ENCODE data around the gene TFRC.
A peak's percentile ranks its signal among the peaks of the same experiment; 100 is the strongest.
"Not testable (repeated sequence)": the region's sequence is repeated elsewhere in the genome, so short reads cannot be mapped to it uniquely, and the experiment has no call there.

TFRC gene

GRCh38 chr3:196081834-196082618, at the start of gene TFRC:
TSS of gene TFRC (minus strand) at chr3:196082090. CDS start at chr3:196077099, 4,991 bp downstream.
- peak; percentile 99 for DNase-seq

GRCh38 chr3:196128172-196128843, 46.4 kb upstream of the TFRC start:
- DNase-seq = no peak

GRCh38 chr3:196127308-196128040, 45.6 kb upstream of the TFRC start:
- no peak for DNase-seq

- DNase-seq = no peak
These were observed 42.7 kb upstream of the TFRC start for GRCh38 chr3:196124608-196125007.

GRCh38 chr3:196122688-196123046, 40.8 kb upstream of the TFRC start:
- DNase-seq = no peak

GRCh38 chr3:196122021-196122687, 40.3 kb upstream of the TFRC start:
- no peak for DNase-seq

- DNase-seq = no peak
These were observed 39.2 kb upstream of the TFRC start for GRCh38 chr3:196121066-196121465.

GRCh38 chr3:196120291-196120951, 38.5 kb upstream of the TFRC start:
- DNase-seq = no peak

- DNase-seq = no peak
These were observed 35.9 kb upstream of the TFRC start for GRCh38 chr3:196117809-196118208.

- no peak for DNase-seq
These were observed 33.8 kb upstream of the TFRC start for GRCh38 chr3:196115678-196116083.

GRCh38 chr3:196111939-196112386, 30.1 kb upstream of the TFRC start:
- no peak for DNase-seq

GRCh38 chr3:196108075-196108743, 26.3 kb upstream of the TFRC start:
- DNase-seq = no peak

- DNase-seq = not testable (repeated sequence)
These were observed 22.8 kb upstream of the TFRC start for GRCh38 chr3:196104707-196105106.

GRCh38 chr3:196098365-196098980, 16.6 kb upstream of the TFRC start:
- DNase-seq = not testable (repeated sequence)

- no peak for DNase-seq
These were observed 15.7 kb upstream of the TFRC start for GRCh38 chr3:196097373-196098154.

- no peak for DNase-seq
These were observed 14.6 kb upstream of the TFRC start for GRCh38 chr3:196096382-196096953.

- DNase-seq = no peak
These were observed 11.6 kb upstream of the TFRC start for GRCh38 chr3:196093317-196094111.

GRCh38 chr3:196087906-196088305, 6.0 kb upstream of the TFRC start:
- DNase-seq = no peak

GRCh38 chr3:196082619-196082971, 705 bp upstream of the TFRC start:
- DNase-seq = no peak

Measured in activated CD8-positive, alpha-beta memory T cell treated with anti-CD3 and anti-CD28 coated beads, Interleukin-2, amount 50 U/mL, for 48 hours (primary cell).